Epithelial cell of esophagus (primary cell): ENCODE measurements around the gene AJM1.
"Not testable (repeated sequence)": the region's sequence is repeated elsewhere in the genome, so short reads cannot be mapped to it uniquely, and the experiment has no call there.

Experiments used
- DNase-seq: peaks from one replicate; pipeline ENCODE4 v3.0.0; 2010; ENCODE audit warnings: low read depth
- H3K4me3 ChIP-seq: 2 replicates; pipeline ENCODE4 v1.5.1; 2011; ENCODE audit warnings: mild to moderate bottlenecking, low read length, control low read depth
- TF ChIP-seq, protein P1 (sequence below): IDR thresholded peaks from 2 replicates; pipeline ENCODE4 v1.5.1; 2011; ENCODE audit warnings: low read depth, mild to moderate bottlenecking, low read length, control low read depth, inconsistent platforms; ENCODE audit not compliant: insufficient read depth; ENCODE audit errors: missing control alignments

AJM1 gene

GRCh38 chr9:136840877-136841645, 1.2 kb upstream of the AJM1 start:
- no peak overlapping the region for H3K4me3 ChIP-seq
- TF ChIP-seq, protein P1, sequence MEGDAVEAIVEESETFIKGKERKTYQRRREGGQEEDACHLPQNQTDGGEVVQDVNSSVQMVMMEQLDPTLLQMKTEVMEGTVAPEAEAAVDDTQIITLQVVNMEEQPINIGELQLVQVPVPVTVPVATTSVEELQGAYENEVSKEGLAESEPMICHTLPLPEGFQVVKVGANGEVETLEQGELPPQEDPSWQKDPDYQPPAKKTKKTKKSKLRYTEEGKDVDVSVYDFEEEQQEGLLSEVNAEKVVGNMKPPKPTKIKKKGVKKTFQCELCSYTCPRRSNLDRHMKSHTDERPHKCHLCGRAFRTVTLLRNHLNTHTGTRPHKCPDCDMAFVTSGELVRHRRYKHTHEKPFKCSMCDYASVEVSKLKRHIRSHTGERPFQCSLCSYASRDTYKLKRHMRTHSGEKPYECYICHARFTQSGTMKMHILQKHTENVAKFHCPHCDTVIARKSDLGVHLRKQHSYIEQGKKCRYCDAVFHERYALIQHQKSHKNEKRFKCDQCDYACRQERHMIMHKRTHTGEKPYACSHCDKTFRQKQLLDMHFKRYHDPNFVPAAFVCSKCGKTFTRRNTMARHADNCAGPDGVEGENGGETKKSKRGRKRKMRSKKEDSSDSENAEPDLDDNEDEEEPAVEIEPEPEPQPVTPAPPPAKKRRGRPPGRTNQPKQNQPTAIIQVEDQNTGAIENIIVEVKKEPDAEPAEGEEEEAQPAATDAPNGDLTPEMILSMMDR, result no peak
- DNase-seq, result peak; percentile 34

DNA sequence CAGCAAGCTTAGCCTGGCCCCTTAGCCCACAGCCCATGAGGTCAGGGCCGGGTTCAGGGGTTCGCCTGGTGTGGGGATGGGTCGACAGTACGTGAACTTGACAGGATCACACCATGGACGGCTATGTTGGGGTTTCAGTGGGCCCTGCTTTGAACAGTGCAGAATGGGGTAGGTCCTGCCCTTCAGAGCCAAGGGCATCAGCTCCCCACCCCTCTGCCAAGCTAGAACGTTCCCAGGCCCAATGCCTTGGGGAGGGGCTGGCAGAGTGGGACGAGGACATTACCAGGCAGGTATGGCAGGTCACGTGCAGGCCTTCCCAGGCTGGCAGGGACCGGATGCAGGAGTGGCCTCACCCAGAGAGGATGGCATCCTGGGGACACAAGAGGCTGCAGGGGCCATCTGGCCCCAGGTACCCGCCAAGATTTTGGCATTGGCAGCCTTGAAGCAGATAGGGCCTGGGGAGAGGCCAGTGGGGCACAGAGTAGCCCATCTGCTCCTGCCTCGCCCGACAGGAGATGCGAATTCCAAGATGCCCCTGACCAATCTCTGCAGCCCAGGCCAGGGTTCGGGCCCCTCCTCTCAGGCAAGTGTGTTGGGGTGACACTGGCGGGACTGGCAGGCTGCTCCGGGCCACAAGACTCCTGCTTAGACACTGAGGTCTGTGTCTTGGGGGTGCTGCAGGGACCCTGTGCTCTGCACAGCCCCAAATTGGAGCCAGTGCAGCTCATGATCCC, 465 bp upstream of the AJM1 start:
- not testable (repeated sequence) for DNase-seq, H3K4me3 ChIP-seq

DNA sequence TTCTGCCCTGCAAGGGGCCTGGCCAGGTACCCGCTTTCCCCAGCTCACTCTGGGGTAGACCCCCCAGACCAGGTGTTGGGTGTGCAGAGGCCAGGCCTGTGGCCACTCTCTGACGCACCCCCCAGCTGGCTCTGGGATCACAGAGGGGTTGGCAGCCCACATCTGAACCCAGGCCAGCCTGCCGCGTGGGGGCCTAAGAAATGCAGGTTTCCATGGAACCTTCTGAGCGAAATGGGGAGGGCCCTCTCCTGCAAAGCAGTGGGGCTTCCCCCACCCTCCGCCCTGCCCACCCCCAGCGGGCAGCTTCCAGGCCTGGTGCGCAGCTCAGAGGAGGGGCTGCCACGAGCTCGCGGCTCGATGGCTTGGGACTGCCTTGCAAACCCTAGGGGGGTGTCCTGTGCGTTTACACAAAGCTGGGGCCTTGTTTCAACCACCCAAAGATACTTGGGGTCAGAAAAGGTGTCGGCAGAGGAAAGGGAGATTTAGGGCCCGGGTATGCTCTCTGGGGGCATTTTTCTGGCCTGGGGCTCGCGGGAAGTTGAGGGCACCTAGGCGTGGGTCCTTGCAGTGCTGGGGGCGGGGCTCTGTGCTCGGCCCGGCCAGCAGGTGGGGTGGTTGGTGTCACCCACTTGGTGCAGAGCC, 1.0 kb downstream of the AJM1 start:
- H3K4me3 ChIP-seq, DNase-seq: not testable (repeated sequence)

DNA sequence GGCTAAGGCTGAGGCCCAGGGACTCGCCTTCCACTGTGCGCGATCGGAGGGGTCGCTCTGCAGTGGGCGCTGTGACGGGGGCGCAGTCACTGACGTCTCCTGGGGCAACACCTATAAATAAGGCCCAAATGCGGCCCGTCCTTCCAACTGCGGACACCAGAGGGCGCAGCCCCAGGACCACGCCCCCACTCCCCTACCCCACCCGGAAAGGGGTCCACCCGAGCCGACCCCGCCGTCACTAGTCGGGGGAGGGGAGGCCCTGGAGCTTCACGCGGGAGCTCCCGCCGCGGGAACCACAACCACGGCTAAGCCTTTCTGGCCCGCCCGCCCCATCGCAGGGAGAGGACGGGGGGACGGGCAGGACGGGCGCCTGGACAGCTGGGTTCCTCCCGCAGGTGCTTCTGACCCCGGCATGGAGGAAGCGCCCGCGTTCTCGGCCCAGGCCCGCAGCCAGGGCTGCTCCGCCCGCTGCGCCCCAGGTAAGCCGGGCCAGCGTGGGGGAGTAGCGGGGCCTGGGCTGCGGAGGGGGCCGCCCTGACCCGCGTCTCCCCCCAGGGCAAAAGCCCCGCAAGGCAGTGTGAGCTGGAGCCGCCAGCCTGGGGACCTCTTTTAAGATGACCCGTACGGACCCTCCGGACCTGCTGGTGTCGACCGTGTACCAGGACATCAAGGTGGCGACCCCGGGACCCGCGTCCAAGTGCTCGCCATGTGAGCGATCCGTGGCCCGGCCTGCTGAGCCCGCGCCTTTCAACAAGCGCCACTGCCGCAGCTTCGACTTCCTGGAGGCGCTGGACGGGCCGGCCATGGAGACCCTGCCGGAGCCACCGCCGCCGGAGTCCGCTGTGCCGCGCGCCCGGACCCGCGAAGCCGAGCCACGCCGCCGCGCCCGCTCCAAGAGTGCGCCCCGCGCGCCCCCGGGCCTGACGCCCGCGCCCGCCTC, 1.8 kb downstream of the AJM1 start:
- H3K4me3 ChIP-seq, DNase-seq: not testable (repeated sequence)
- TF ChIP-seq, protein P1, result peak; percentile 44

GRCh38 chr9:136844761-136845464, 2.6 kb downstream of the AJM1 start:
- H3K4me3 ChIP-seq, result no peak overlapping the region
- DNase-seq, result no peak
- TF ChIP-seq, protein P1, result no peak

DNA sequence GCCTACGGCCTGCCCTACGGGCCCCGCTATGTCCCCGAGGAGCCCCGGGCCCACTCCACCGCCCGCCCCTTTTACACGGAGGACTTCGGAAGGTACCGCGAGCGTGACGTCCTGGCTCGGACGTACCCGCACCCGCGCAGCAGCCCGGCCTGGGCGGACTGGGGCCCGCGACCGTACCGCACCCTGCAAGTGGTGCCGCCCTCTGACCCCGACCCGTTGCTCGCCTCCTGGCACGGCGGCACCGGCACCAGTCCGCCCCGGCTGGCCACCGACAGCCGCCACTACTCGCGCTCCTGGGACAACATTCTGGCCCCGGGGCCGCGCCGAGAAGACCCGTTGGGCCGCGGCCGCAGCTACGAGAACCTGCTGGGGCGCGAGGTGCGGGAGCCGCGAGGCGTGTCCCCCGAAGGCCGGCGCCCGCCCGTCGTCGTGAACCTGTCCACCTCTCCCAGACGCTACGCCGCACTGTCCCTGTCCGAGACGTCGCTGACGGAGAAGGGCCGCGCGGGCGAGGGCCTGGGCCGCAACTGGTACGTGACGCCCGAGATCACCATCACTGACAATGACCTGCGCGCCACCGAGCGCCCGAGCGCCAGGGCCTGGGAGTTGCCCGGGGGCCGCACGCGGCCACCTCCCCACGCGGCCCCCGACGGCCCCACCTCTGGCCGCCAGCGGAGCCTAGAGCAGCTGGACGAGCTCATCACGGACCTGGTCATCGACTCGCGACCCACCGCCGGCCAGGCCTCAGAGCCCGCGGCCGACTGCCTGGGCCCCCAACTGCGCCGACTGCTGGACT, 3.4 kb downstream of the AJM1 start:
- no peak overlapping the region for H3K4me3 ChIP-seq
- DNase-seq, result no peak
- TF ChIP-seq, protein P1, result no peak
